Activated CD8-positive, alpha-beta memory T cell treated with anti-CD3 and anti-CD28 coated beads for 36 hours (primary cell): ENCODE results near the gene EPB41L4A. TPM values are rescaled to one million over a fixed set of nuclear protein-coding genes. Genes with fewer than 3 reads are reported as not detected.
"Not testable (repeated sequence)": the region's sequence is repeated elsewhere in the genome, so short reads cannot be mapped to it uniquely, and the experiment has no call there.

Experiments
- CTCF ChIA-PET: fragments of 350-600 bp; sonication (Branson Sonifier 250); formaldehyde crosslinking; loops from one replicate; lab custom pipeline; 2021; ENCODE audit warnings: antibody characterized with exemption; lab: Charles Lee
- POLR2A ChIA-PET: fragments of 350-600 bp; sonication (Branson Sonifier 250); formaldehyde crosslinking; loops from one replicate; lab custom pipeline; 2021; ENCODE audit warnings: antibody characterized with exemption; lab: Charles Lee
- total RNA-seq, 2 experiments: library from RNA; stranded (reverse); gene quantifications; one replicate each; pipeline ENCODE4 v1.2.3, GENCODE V29; 2021

Gene EPB41L4A
- under 1 TPM; 0.04 to 0.13 TPM for total RNA-seq

- POLR2A ChIA-PET, result no interaction called here
- CTCF ChIA-PET, result interaction anchor here (1.4 to 2.3 kb wide), 3 partner anchors 191 to 266 kb away, joined by 3 to 13 read pairs (median 4); no protein-coding TSS in a partner anchor
Observed at GRCh38 chr5:112419164-112419985, at the start of gene EPB41L4A. EPB41L4A (minus strand) TSS chr5:112419277; CDS start chr5:112419039, 238 bp downstream.

GRCh38 chr5:112467485-112467884, 48.4 kb upstream of the EPB41L4A start:
- ChIA-PET CTCF (no interaction called here), POLR2A (no interaction called here)

- CTCF ChIA-PET, POLR2A ChIA-PET: not testable (repeated sequence)
Observed at GRCh38 chr5:112466261-112466660, 47.2 kb upstream of the EPB41L4A start.

- CTCF ChIA-PET, POLR2A ChIA-PET: not testable (repeated sequence)
Observed at GRCh38 chr5:112447187-112447760, 28.2 kb upstream of the EPB41L4A start.

GRCh38 chr5:112445626-112446350, 26.7 kb upstream of the EPB41L4A start:
- ChIA-PET POLR2A (no interaction called here), CTCF (no interaction called here)

GRCh38 chr5:112443932-112444331, 24.9 kb upstream of the EPB41L4A start:
- CTCF ChIA-PET, POLR2A ChIA-PET: not testable (repeated sequence)

GRCh38 chr5:112440031-112440430, 21.0 kb upstream of the EPB41L4A start:
- CTCF ChIA-PET, result no interaction called here

GRCh38 chr5:112436144-112436543, 17.1 kb upstream of the EPB41L4A start:
- POLR2A ChIA-PET, result no interaction called here

More at GRCh38 chr5:112440031-112440430, 21.0 kb upstream of the EPB41L4A start:
- POLR2A ChIA-PET, result no interaction called here

GRCh38 chr5:112434641-112435040, 15.6 kb upstream of the EPB41L4A start:
- ChIA-PET CTCF (no interaction called here), POLR2A (no interaction called here)

More at GRCh38 chr5:112436144-112436543, 17.1 kb upstream of the EPB41L4A start:
- CTCF ChIA-PET, result no interaction called here

GRCh38 chr5:112426202-112426601, 7.1 kb upstream of the EPB41L4A start:
- POLR2A ChIA-PET, CTCF ChIA-PET: not testable (repeated sequence)

- POLR2A ChIA-PET, result no interaction called here
Observed at GRCh38 chr5:112419986-112420864, 1.1 kb upstream of the EPB41L4A start.

GRCh38 chr5:112418659-112419163, 366 bp downstream of the EPB41L4A start:
- POLR2A ChIA-PET, result no interaction called here
- CTCF ChIA-PET, result interaction anchor here (1.4 to 2.3 kb wide), 2 partner anchors 243 to 265 kb away, joined by 3 to 13 read pairs; no protein-coding TSS in a partner anchor

More at GRCh38 chr5:112419986-112420864, 1.1 kb upstream of the EPB41L4A start:
- CTCF ChIA-PET, result interaction anchor here (0.7 to 2.3 kb wide), 4 partner anchors 10 to 245 kb away, joined by 3 to 13 read pairs (median 4); no protein-coding TSS in a partner anchor

- CTCF ChIA-PET, result interaction anchor here (1.4 kb wide), 1 partner anchor 264 kb away, joined by 3 read pairs; no protein-coding TSS in a partner anchor
Observed at GRCh38 chr5:112417931-112418658, 982 bp downstream of the EPB41L4A start.

GRCh38 chr5:112415552-112415951, 3.5 kb downstream of the EPB41L4A start:
- POLR2A ChIA-PET, result no interaction called here
- CTCF ChIA-PET, result interaction anchor here (0.8 kb wide), 1 partner anchor 12 kb away, joined by 3 read pairs; no protein-coding TSS in a partner anchor

More at GRCh38 chr5:112417931-112418658, 982 bp downstream of the EPB41L4A start:
- POLR2A ChIA-PET, result no interaction called here

- ChIA-PET CTCF (no interaction called here), POLR2A (no interaction called here)
Observed at GRCh38 chr5:112413611-112414010, 5.5 kb downstream of the EPB41L4A start.

GRCh38 chr5:112412346-112412745, 6.7 kb downstream of the EPB41L4A start:
- ChIA-PET POLR2A (no interaction called here), CTCF (no interaction called here)

GRCh38 chr5:112411903-112412302, 7.2 kb downstream of the EPB41L4A start:
- ChIA-PET CTCF (no interaction called here), POLR2A (no interaction called here)

GRCh38 chr5:112407666-112408065, 11.4 kb downstream of the EPB41L4A start:
- ChIA-PET CTCF (no interaction called here), POLR2A (no interaction called here)
